ENCODE measurements around the gene SPHKAP.

DNA sequence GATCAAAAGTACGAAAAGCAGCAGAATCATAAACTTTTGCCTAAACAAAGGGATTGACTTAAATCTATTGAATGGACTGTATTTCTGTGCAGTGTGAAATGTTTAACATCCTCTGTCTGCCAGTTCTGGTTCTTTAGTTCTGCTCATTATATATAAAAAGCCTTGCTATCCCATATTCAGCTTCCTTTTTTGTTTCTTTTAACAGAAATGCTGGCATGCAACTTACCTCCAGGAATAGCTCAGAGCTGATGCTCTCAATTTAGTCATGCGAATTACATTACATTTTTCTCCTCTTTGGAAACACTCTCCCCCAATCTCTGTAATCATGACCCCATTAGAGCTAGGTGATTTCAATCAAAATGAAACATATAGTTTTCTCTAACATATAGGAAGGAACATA, 73.6 kb downstream of the SPHKAP start:
- TF ChIP-seq FOXM1 (IDR thresholded peaks at IDR 0.05; ENCODE audit: borderline replicate concordance) (no peak), FOXK2 (IDR thresholded peaks at IDR 0.05) (no peak), TARDBP (IDR thresholded peaks at IDR 0.05) (no peak)
